ENCODE results near the gene APBA3.

Gene APBA3

DNA sequence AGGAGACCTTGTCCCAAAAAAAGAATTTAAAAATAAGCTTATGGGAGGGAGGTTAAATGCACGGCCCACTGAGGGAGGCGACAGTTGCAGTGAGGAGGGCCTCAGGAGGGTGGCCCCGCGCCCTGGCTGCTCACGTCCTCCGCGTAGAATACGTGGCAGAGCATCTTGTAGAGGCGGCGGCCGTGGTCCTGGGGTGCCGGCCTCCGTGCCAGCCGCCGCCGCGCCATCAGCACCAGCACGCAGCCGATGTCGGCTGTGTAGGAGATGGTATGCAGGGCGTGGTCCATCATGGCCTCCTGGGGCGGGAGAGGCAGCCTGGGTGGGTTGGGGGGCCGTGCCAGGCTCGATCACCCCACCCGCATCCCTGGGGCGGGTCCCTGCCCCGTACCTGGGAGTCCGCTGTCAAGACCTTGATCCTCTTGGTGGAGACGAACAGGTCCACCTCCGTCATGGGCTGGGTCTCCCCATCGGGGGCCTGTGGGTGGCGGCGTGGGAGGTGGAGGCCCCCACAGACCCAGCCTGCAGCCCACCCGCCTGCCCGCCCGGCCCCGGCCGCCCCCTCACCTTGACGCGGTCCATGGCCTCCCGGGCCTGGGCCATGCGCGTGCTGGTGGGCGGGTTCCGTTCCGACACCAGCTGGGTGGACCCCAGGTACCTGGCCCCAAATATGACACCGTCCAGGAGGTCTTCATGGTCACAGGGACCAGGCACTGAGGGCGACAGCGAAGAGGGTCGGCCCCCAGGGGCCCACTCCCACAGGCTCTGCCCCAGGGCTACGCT is 7.7 kb downstream of the APBA3 start:
- FAIRE-seq: no peak
- DNase-seq (ENCODE audit: insufficient read length, low spot score): no peak
- TF ChIP-seq POLR2A (IDR thresholded peaks at IDR 0.05; ENCODE audit: low read depth, low read length): no peak

DNA sequence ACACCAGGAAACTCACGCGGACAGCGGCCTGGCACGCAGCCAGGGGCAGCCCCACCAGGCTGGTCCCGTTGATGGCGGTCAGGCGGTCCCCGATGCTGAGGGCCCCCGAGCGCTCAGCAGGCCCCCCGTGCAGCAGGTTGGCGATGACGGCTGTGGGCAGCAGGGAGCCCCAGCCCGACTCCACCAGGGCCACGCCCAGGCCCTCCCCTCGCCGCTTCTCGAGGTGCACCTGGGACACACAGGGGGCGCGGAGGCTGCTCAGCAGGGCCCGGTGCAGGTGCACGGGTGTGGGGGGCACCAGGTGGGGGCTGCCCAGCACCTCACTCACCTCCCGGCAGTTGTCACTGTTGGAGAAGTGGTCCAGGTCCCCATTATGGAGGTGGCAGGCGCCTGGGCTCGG is 9.0 kb downstream of the APBA3 start:
- FAIRE-seq (no peak), DNase-seq (ENCODE audit: insufficient read length, low spot score) (no peak)
- no peak for TF ChIP-seq POLR2A (IDR thresholded peaks at IDR 0.05; ENCODE audit: low read depth, low read length)

DNA sequence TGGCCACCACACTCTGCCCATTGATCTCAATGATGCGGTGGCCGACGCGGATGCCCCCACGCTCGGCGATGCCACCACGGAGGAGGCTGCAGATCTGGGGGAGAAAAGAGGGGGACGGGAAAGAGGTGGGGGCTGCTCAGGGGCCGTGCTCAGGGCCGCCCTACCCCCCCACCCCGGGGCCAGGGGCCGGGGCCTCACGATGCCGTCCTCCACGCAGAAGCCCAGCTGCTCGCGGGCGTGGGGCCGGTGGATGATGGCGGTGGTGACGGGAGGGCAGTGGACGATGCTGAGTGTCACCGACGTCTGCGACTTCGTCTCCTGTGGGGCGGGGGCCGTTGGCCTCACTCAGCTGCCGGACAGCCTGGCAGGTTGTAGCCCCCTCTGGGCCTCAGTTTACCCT is 10.3 kb downstream of the APBA3 start:
- no peak for TF ChIP-seq POLR2A (IDR thresholded peaks at IDR 0.05; ENCODE audit: low read depth, low read length)
- FAIRE-seq: no peak
- no peak for DNase-seq (ENCODE audit: insufficient read length, low spot score)

DNA sequence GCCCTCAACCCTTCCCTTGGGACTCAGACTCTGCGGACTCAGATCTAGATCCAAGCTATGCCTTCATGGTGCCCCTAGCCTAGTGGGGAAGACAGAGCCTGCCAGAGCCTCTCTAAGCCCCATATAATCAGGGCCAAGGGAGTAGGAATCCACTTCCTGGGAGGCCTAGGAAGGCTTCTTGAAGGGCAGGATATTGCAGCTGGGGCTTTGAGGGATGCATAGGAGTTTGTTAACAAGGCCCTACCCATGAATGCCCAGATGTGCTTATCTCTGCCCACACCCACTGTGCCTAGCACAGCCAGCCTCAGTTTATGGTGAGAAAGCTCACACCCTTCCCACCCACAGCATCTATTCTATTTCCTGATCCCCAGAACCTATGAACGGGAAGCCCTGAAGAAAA is 11.3 kb downstream of the APBA3 start:
- DNase-seq (ENCODE audit: insufficient read length, low spot score) (no peak), FAIRE-seq (no peak)
- TF ChIP-seq POLR2A (IDR thresholded peaks at IDR 0.05; ENCODE audit: low read depth, low read length): no peak

DNA sequence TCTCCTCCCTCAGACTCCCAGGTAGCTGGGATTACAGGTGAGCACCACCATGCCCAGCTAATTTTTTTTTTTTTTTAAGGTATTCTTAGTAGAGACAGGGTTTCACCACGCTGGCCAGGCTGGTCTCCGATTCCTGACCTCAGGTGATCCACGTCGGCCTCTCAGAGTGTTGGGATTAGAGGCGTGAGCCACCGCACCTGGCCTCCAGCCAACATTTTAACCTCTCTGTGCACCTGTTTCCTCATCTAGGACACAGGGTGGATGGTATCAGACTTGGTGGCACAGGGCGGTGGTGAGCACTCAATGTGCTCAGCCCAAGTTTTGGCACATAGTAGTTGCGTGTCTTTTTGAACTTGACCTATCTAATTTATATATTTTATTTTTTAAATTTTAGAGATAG is 12.5 kb downstream of the APBA3 start:
- FAIRE-seq: no peak
- no peak for TF ChIP-seq POLR2A (IDR thresholded peaks at IDR 0.05; ENCODE audit: low read depth, low read length)
- no peak for DNase-seq (ENCODE audit: insufficient read length, low spot score)

DNA sequence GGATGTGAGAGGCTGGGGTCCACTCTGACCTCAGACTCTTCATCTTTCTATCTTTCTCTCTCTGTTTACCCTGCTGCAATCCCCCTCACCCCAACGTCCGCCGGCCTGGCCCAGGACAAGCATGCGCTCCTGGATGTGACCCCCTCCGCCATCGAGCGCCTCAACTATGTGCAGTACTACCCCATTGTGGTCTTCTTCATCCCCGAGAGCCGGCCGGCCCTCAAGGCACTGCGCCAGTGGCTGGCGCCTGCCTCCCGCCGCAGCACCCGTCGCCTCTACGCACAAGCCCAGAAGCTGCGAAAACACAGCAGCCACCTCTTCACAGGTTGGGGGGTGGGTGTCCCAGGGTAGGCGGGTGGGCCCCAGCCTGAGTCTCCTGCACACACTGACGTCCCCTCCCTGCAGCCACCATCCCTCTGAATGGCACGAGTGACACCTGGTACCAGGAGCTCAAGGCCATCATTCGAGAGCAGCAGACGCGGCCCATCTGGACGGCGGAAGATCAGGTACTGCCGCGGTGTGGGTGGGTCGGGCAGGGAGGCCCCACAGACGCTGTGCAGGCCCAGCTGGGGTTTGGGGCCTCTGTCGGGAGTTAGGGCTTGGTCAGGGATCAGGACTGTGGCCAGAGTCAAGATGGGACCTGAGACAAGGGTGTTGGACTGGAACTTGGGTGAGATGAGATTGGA is 15.0 kb downstream of the APBA3 start:
- no peak for TF ChIP-seq POLR2A (IDR thresholded peaks at IDR 0.05; ENCODE audit: low read depth, low read length)
- no peak for DNase-seq (ENCODE audit: insufficient read length, low spot score)
- FAIRE-seq: no peak

DNA sequence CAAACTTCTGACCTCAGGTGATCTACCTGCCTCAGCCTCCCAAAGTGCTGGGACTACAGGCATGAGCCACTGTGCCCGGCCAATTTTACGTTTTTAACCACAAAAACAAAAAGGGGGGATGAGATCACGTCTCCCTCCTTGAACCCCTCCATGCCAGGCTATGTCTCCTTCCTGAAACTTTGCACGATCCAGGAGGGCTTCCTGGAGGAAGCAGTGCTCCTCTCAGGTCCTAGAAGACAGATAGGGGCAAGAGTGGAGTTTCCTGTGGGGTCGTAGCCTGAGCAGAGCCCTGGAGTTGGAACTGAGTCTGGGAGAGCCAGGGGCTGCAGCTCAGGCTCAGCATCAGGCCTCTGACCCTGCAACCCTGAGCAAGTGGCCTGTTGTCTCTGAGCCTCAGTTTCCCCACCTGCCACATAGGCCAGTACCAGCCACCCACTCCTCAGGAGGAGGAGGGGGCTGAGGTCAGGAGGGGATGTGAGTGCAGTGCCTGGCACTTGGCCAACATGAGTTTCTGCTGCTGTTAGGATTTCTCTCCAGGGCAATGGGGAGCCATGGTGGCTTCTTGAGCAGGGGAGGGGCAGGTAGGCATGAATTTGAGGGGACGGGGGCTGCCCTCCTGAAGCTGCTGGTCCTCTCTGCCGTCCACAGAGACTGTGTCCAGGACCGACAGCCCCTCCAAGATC is 16.0 kb downstream of the APBA3 start:
- no peak for TF ChIP-seq POLR2A (IDR thresholded peaks at IDR 0.05; ENCODE audit: low read depth, low read length)
- DNase-seq (ENCODE audit: insufficient read length, low spot score) (no peak), FAIRE-seq (no peak)

DNA sequence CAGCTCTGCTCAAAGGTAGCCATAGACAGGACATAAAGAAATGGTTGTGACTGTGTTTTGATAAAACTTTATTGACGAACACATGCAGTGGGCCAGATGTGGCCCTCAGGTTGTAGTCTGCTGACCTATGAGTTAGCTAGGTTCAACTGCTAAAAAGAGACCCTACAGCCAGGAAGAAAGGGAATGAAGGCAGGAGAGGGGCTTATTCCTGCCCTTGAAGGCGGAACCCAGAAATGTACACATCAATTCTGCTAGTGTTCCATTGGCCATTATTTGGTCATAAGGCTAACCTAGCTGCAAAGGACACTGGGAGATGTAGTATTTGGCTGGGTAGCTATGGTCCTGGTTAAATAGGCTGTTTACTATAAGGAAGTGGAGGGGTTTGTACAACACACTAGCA is 18.0 kb downstream of the APBA3 start:
- no peak for TF ChIP-seq POLR2A (IDR thresholded peaks at IDR 0.05; ENCODE audit: low read depth, low read length)
- peak; percentile 41 for FAIRE-seq
- peak; percentile 63 for DNase-seq (ENCODE audit: insufficient read length, low spot score)

DNA sequence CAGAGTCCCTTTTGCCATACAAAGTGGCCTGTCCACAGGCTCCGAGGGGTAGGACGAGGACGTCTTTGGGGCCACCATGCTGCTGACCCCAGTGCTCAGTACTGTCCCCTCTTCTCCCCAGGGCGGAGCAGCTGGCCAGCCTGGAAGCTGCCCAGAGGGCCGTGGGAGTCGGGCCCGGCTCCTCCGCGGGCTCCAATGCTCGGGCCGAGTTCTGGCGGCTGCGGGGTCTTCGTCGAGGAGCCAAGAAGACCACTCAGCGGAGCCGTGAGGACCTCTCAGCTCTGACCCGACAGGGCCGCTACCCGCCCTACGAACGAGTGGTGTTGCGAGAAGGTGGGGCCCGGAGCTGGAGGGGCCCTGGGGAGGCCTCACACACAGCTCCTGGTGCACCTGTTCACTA is 21.1 kb downstream of the APBA3 start:
- FAIRE-seq: no peak
- DNase-seq (ENCODE audit: insufficient read length, low spot score): no peak
- no peak for TF ChIP-seq POLR2A (IDR thresholded peaks at IDR 0.05; ENCODE audit: low read depth, low read length)

DNA sequence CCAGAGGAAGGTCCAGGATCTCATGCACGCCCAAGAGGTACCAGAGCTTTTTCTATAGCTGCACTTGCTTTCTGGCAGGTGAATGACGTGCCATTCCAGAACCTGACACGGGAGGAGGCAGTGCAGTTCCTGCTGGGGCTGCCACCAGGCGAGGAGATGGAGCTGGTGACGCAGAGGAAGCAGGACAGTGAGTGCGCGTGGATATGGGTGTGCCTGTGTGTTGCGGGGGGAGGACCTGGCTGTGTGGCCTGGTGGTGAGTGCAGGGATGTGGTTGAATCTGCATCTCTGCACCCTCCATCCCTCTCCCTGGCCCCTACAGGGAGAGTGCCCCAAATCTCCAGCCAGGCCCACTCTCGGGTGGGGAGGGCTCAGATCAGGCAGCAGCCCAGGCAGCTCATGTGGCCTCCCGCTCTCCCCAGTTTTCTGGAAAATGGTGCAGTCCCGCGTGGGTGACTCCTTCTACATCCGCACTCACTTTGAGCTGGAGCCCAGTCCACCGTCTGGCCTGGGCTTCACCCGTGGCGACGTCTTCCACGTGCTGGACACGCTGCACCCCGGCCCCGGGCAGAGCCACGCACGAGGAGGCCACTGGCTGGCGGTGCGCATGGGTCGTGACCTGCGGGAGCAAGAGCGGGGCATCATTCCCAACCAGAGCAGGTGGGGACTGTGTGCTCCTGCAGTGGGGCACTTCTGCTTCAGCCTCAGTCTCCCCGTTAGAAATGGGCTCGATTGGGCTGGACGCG is 22.8 kb downstream of the APBA3 start:
- FAIRE-seq: no peak
- DNase-seq (ENCODE audit: insufficient read length, low spot score): no peak
- no peak for TF ChIP-seq POLR2A (IDR thresholded peaks at IDR 0.05; ENCODE audit: low read depth, low read length)

DNA sequence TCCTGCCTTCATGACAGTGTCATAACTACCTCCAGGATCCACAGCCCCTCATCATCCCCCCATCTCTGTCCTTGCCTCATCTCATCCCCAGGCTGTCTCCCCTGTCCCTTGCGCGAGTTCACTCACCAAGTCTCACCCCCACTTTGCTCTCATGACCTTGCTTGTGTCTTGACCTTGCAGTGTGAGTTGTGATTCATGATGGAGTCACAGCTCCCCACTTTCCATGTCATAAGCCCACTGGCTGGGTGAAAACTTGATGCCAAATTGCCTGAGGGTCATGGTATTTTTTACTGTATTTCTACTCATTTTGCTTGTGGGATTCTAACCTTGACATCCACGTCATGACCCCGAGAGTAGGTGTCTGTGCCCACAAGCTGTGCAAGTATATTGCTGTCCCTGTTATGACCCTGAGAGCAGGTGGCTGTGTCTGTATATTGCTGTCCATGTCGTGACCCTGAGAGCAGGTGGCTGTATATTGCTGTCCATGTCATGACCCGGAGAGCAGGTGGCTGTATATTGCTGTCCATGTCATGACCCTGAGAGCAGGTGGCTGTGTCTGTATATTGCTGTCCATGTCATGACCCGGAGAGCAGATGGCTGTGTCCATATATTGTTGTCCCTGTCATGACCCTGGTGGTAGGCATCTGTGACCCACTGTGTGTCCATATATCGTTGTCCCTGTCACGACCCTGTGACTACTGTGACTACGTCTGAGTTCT is 23.8 kb downstream of the APBA3 start:
- DNase-seq (ENCODE audit: insufficient read length, low spot score) (no peak), FAIRE-seq (no peak)
- no peak for TF ChIP-seq POLR2A (IDR thresholded peaks at IDR 0.05; ENCODE audit: low read depth, low read length)

DNA sequence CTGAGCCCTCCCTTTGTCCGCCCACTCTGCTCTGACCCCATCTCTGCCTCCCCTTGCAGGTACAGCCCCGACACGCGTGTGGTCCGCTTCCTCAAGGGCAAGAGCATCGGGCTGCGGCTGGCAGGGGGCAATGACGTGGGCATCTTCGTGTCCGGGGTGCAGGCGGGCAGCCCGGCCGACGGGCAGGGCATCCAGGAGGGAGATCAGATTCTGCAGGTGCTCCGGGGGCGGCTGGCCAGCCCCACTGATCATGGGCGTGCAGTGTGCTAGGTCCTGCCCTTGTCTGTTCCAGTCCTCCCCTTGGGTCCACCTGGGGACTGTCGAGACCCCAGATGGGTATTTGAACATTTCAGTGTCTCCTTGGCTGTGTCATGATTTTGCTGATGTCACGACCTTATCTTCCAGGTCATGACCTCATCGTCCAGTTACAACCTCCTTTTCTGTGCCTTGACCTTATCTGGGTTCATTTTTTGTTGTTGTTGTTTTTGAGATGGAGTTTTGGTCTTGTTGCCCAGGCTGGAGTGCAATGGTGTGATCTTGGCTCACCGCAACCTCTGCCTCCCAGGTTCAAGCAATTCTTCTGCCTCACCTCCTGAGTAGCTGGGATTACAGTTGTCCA is 25.3 kb downstream of the APBA3 start:
- FAIRE-seq: no peak
- no peak for DNase-seq (ENCODE audit: insufficient read length, low spot score)
- no peak for TF ChIP-seq POLR2A (IDR thresholded peaks at IDR 0.05; ENCODE audit: low read depth, low read length)

DNA sequence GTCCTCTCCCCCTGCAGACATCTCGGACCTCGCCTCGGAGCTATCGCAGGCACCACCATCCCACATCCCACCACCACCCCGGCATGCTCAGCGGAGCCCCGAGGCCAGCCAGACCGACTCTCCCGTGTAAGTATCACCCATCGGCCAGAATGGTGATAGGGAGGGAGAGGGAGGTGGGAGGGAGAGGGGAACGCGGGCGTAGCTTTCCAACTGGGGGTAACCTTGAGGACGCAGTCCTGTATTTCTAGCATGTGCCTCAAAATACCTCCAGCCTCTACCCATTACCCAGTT is 27.2 kb downstream of the APBA3 start:
- FAIRE-seq (no peak), DNase-seq (ENCODE audit: insufficient read length, low spot score) (no peak)
- TF ChIP-seq POLR2A (IDR thresholded peaks at IDR 0.05; ENCODE audit: low read depth, low read length): no peak
